NCI-H748 treated with DMSO at 0.1 percent for 48 hours (cell line): ENCODE measurements around the gene SERF2.
"Not testable (repeated sequence)": the region's sequence is repeated elsewhere in the genome, so short reads cannot be mapped to it uniquely, and the experiment has no call there.

Source experiments
- DNase-seq: peaks from one replicate; lab custom pipeline; 2025; lab: John Stamatoyannopoulos, UW

The SERF2 gene

GRCh38 chr15:43830691-43831275, 38.7 kb downstream of the SERF2 start:
- DNase-seq: not testable (repeated sequence)

DNA sequence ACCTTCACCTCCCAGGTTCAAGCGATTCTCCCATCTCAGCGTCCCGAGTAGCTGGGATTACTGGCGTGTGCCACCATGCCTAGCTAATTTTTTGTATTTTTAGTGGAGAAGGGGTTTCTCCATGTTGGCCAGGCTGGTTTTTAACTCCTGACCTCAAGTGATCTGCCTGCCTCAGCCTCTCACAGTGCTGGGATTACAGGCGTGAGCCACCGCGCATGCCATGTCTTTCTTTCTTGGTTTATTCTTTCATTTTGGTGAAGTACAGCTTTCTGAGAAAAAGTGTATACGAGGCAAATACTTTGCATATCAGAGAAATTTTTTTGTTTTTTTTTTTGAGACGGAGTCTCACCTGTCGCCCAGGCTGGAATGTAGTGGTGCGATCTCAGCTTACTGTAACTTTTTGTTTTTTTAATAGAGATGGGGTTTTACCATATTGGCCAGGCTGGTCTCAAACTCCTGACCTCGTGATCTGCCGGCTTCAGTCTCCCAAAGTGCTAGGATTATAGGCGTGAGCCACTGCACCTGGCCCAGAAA, 39.5 kb downstream of the SERF2 start:
- not testable (repeated sequence) for DNase-seq

- not testable (repeated sequence) for DNase-seq
These were observed 40.4 kb downstream of the SERF2 start for GRCh38 chr15:43832485-43832884.

DNA sequence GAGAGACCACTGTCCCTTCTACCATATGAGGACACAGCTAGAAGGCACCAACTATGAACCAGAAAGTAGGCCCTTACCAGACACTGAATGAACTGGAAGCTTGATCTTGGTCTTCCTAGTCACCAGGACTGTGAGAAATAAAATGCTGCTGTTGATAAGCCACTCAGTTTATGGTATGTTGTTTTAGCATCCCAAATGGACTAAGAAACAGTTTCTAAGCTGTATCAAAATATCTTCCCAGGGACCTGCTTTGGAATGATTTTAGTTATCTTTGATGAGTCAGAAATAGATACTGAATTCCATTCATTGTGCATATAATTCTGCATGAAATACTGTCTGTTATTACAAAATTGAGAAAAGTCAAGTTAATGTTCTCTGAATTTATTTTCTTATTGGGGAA, 53.3 kb downstream of the SERF2 start:
- DNase-seq: no peak
